ENCODE data around the gene COL25A1.

GRCh38 chr4:109040441-109040840 is 262.0 kb downstream of the COL25A1 start:
- no peak for TF ChIP-seq CTCF (IDR thresholded peaks at IDR 0.05; ENCODE audit: insufficient read depth, low read depth, low read length)
- no peak for TF ChIP-seq EZH2 (IDR thresholded peaks at IDR 0.05; ENCODE audit: insufficient read depth, low read length)

Data from astrocyte (in vitro differentiated cells and primary cell).